Measurements from ENCODE around the gene TRIM28.
"Not testable (repeated sequence)": the region's sequence is repeated elsewhere in the genome, so short reads cannot be mapped to it uniquely, and the experiment has no call there.

TRIM28 gene

GRCh38 chr19:58562122-58563033, 18.5 kb downstream of the TRIM28 start:
- no peak for DNase-seq

- DNase-seq, result no peak
Measured at GRCh38 chr19:58563034-58563573, 19.2 kb downstream of the TRIM28 start.

DNA sequence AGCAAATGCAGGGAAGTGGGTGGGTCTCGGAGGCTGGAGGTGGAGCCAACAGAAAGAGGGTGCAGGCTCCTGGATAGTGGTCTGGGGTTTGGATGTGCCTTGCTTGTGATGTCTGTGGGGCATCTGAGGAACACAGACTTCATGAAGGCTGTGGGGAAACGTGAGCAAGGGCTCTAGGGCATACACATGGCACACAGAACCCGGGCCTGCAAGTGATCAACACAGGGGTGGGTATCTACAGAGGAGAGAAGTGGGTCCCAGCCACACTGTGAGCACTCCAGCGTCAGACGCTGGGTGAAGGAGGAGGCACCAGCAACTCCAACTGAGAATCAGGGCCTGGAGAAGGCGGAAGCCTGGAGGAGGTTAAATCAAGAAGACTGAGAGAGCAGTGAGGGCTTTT, 20.0 kb downstream of the TRIM28 start:
- DNase-seq, result no peak

GRCh38 chr19:58566989-58567388, 23.1 kb downstream of the TRIM28 start:
- DNase-seq, result no peak

GRCh38 chr19:58568453-58569130, 24.7 kb downstream of the TRIM28 start:
- DNase-seq, result no peak

- no peak for DNase-seq
Measured at GRCh38 chr19:58569191-58569942, 25.5 kb downstream of the TRIM28 start.

DNA sequence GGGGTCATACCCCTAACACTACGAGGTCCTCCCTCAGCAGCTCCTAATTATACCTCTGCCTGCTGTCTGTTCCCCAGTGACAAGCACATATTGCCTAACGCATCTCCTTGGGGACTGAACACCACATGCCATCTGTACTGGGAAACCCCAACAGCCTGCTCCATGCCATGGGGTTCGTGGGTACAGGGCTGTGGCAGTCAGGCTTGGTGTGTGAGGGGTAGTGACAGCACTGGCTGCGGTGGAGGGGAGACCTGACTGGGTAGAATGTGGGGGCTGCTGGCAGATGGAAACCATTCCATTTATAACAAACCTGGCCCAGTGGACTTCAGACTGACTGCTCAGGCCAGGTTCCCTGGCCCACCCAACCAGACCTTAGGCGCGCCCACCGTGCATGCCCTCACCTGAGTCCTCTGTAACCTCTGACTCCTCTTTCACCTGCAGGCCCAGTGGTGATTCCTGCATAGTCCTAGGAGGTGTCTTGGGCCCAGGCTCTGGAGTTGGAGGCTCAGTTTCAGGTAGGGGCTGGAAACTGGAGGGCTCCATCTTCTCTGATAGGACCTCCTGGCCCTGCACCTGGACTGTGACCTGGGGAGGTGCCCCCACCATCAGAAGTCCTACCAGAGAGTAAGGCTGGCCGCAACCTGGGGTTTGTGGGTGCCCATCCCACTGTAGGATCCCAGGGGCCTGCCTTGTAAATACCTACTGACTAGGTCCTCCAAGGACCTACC, 26.2 kb downstream of the TRIM28 start:
- no peak for DNase-seq

DNA sequence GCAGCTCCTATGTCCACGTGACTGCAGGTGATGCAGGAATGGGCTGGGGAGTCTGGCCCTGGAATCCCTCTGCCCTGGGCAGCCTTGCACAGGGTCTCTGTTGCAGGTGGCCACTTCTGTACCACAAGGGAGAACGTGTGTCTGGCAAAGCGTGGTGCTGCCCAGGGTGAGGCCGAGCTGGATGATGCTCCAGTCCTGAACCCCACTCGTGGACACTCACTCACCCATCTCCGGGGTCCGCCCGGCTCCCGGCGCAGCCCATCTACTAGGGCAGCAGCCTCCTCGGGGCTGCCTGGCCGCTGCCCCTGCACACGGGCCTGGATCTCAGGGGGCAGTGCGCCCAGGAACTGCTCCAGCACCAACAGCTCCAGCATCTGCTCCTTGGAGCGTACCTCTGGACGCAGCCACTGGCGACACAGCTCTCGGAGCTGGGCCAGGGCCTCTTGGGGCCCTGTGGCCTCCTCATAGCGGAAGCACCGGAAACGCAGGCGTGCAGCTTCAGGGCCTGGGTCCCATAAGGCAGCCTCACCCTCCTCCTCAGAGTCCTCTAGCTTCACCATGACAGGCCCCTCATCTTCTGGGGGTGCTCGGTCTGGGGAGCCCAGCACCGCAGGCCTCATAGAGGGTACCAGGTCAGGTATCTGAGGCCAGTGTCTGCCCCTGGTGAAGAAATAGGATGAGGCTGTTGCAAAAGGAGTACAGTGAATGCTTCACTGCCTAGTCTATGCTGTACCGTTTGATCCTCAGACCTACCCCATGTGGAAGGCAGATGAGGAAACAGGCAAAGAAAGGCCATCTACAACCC, 27.1 kb downstream of the TRIM28 start:
- DNase-seq, result no peak

GRCh38 chr19:58571575-58571947, 27.7 kb downstream of the TRIM28 start:
- DNase-seq, result no peak

GRCh38 chr19:58572026-58572817, 28.4 kb downstream of the TRIM28 start:
- DNase-seq, result no peak

- DNase-seq, result no peak
Measured at GRCh38 chr19:58572818-58573657, 29.2 kb downstream of the TRIM28 start, which contains the start of gene MZF1. TSS of gene MZF1 (minus strand) at chr19:58573335. CDS start at chr19:58571389, 1,946 bp downstream.

GRCh38 chr19:58573658-58574164, 29.8 kb downstream of the TRIM28 start:
- no peak for DNase-seq

- DNase-seq, result no peak
Measured at GRCh38 chr19:58575183-58576041, 31.5 kb downstream of the TRIM28 start.

GRCh38 chr19:58577581-58577980, 33.7 kb downstream of the TRIM28 start:
- DNase-seq, result not testable (repeated sequence)

DNA sequence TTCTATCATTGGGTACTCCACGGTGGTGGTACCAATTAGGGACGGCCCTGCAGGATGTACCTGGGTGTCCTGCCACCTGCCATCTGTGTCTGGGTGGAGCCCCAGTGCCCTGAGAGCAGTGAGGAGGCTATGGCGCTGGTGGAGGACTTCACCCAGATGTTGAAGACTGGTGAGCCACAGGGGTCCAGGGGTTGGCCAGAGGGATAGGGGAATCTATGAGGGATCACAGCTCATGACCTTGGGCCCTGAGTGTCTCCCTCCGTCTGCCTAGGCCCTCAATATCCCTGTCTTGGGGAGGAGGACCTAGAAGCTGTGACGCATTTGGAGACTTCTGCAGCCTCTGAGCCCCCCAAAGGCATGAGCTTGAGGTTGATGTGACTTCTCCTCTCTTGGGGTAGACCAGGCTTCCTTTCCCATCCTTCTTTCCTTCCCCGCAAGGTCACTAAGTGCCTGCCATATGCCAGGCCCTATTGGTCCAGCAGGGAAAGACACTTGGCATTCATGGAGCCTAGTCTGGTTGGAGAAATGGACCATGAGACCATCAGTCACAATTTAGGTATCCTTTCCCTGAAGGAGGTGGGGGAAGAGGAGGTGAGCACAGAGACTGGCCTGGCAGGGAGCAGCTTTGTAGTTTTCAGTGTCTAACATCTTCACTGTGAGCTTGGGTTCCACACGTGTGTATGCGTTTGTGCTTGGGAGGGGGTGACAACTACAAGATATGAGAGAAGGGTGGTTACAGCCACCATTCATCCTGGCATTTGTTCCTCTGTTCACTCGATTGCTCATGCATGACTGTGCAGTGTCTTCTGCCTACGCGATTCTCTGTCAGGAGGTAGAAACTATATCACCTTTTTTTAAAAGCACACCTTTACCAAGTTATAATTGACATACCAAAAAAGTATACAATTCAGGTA, 34.4 kb downstream of the TRIM28 start:
- no peak for DNase-seq

GRCh38 chr19:58579473-58580142, 35.7 kb downstream of the TRIM28 start:
- DNase-seq, result no peak

Measured in Kasumi-1 (cell line).